GM21723 (cell line): ENCODE data around the gene DNAJB2.
"Not testable (repeated sequence)": the region's sequence is repeated elsewhere in the genome, so short reads cannot be mapped to it uniquely, and the experiment has no call there.

Experiments used
- ATAC-seq: cut with Tn5 transposase; IDR thresholded peaks from one replicate; pipeline ENCODE4 v1.9.1; 2021; ENCODE audit warnings: mild to moderate bottlenecking, moderate library complexity; ENCODE audit not compliant: unreplicated experiment

Gene DNAJB2

GRCh38 chr2:219284501-219285372 is 5.6 kb downstream of the DNAJB2 start:
- ATAC-seq = no peak

GRCh38 chr2:219285373-219285735 is 6.2 kb downstream of the DNAJB2 start:
- no peak for ATAC-seq

GRCh38 chr2:219285894-219286425 is 6.8 kb downstream of the DNAJB2 start:
- ATAC-seq = no peak

GRCh38 chr2:219286436-219287115 is 7.4 kb downstream of the DNAJB2 start:
- no peak for ATAC-seq

- ATAC-seq = not testable (repeated sequence)
Observed at GRCh38 chr2:219287116-219287440, 7.9 kb downstream of the DNAJB2 start.

GRCh38 chr2:219287580-219288265 is 8.6 kb downstream of the DNAJB2 start:
- ATAC-seq = no peak

- ATAC-seq = no peak
Observed at GRCh38 chr2:219289195-219289536, 10.0 kb downstream of the DNAJB2 start.

GRCh38 chr2:219289537-219290361 is 10.6 kb downstream of the DNAJB2 start:
- no peak for ATAC-seq

- ATAC-seq = no peak
Observed at GRCh38 chr2:219290381-219291171, 11.4 kb downstream of the DNAJB2 start.

- no peak for ATAC-seq
Observed at GRCh38 chr2:219291394-219291793, 12.2 kb downstream of the DNAJB2 start.

GRCh38 chr2:219291910-219292490 is 12.8 kb downstream of the DNAJB2 start:
- ATAC-seq = no peak

GRCh38 chr2:219292616-219293015 is 13.4 kb downstream of the DNAJB2 start:
- no peak for ATAC-seq

- ATAC-seq = no peak
Observed at GRCh38 chr2:219293736-219294231, 14.6 kb downstream of the DNAJB2 start.

- peak; percentile 90 for ATAC-seq
Observed at GRCh38 chr2:219294356-219295351, 15.5 kb downstream of the DNAJB2 start.

GRCh38 chr2:219296142-219296541 is 17.0 kb downstream of the DNAJB2 start:
- no peak for ATAC-seq

GRCh38 chr2:219296631-219297391 is 17.6 kb downstream of the DNAJB2 start:
- no peak for ATAC-seq

- no peak for ATAC-seq
Observed at GRCh38 chr2:219297766-219298456, 18.7 kb downstream of the DNAJB2 start.
